GM18870 (cell line): ENCODE data around the gene LNX2.
"Not testable (repeated sequence)": the region's sequence is repeated elsewhere in the genome, so short reads cannot be mapped to it uniquely, and the experiment has no call there.

ENCODE experiments used
- ATAC-seq: cut with Tn5 transposase; IDR thresholded peaks from one replicate; pipeline ENCODE4 v1.9.1; 2021; ENCODE audit warnings: moderate library complexity; ENCODE audit not compliant: unreplicated experiment

The LNX2 gene

DNA sequence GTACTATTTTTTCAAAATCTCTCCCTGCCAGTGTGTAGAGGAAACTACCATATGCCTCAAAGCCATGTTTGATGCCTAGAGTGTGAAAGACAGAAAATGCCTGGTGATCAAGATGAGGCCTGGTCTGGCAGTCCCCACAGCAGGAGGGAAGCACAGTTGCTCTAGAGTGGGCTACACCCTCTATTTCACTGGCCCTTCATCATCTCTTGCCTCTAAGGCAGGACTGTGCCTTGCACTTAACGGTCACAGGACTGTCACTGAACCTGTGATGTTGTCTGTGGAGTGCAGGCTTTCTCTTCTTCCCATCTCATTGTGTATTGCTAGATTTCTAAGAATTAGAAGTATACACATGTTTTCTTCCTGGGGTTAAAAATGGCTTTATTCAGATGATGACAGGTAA is 17.7 kb upstream of the LNX2 start:
- no peak for ATAC-seq

DNA sequence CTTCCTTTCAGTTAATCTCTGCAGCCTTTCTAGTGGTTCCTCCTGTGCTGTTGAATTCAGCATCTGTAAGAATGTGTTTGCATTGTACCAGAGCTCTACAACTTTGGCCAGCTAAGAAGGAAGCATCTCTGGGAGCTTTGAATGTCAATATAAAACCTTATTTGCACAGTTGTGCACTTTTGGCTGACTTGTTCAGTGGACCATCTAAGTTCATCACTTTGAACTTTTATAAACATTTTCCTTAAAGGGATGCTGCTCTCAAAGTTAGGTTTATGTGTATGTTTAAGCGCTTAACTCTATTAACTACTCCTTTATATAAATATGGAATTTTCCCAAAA is 16.9 kb upstream of the LNX2 start:
- ATAC-seq, result no peak

GRCh38 chr13:27636589-27637288 is 16.4 kb upstream of the LNX2 start:
- ATAC-seq, result no peak

- no peak for ATAC-seq
Observed at GRCh38 chr13:27635266-27635665, 14.9 kb upstream of the LNX2 start.

- no peak for ATAC-seq
Observed at GRCh38 chr13:27634791-27635190, 14.5 kb upstream of the LNX2 start.

DNA sequence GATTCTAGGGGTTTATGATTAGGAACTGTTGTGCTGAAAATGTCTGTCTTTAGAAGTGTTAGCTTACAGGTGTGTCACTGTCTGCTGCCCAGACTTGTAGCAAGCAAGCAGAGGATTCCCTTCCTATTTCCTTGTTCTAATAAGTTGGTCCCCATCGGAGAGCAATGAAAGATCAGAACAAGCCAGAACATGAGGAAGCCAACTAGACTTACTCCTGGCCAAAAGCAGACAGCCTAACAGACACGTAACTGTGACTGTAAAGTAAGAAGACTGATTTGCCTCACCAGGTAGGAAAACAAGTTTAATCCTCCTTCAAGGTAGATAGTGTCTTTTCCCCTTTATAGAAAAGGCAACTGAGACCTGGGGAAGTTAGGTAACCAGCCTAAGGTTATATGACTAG is 13.9 kb upstream of the LNX2 start:
- ATAC-seq, result no peak

GRCh38 chr13:27632648-27633047 is 12.3 kb upstream of the LNX2 start:
- no peak for ATAC-seq

DNA sequence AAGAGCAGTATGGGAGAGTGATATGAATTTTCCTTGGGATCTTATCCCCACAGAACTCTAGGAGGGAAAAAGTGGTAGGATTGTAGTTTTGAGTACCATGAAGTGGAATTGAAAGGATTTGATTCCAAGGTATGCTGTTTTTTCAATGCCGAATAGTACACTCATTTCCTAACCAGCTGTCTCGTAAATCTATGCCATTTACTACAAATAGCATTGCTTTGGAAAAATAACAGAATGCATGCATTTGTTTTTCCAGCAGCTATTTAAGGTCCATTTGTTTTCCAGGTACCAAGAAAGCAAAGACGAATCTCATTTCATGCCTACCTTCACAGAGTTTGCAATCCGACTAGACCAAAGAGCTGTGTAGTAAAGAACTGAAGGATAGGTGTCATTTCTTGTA is 11.9 kb upstream of the LNX2 start:
- ATAC-seq, result no peak

DNA sequence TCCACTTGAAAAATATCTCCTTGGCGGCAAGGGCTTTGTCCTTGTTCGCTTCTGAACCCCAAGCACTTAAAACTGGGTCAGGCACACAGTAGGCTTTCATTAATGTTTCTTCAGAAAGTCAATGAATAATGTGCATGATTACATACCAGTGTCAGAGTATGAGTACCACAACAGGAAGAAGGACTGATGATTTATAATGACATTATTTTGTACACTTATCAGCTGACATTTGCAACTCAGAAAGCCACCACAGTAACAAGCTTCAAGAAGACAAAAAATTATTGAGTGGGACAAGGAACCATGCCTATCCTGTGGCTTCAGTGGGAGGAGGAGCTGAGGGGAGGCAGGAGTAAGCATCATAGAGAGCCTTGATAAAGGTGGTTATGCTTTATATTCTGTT is 11.3 kb upstream of the LNX2 start:
- no peak for ATAC-seq

- no peak for ATAC-seq
Observed at GRCh38 chr13:27631156-27631555, 10.8 kb upstream of the LNX2 start.

DNA sequence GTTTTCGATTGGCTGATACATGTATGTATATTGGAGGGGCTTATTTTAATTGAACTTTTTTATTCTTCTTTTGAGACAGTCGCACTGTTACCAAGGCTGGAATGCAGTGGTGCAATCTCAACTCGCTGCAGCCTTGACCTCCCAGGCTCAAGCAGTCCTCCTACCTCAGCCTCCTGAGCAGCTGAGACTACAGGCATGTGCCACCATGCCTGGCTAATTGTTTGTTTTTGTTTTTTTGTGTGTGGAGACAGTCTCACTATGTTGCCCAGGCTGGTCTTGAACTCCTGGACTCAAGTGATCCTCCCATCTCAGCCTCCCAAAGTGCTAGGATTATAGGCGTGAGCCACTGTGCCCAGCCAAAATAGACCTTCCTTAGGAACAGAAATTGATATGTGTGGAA is 8.4 kb upstream of the LNX2 start:
- ATAC-seq, result not testable (repeated sequence)

- no peak for ATAC-seq
Observed at GRCh38 chr13:27628081-27628480, 7.8 kb upstream of the LNX2 start.

DNA sequence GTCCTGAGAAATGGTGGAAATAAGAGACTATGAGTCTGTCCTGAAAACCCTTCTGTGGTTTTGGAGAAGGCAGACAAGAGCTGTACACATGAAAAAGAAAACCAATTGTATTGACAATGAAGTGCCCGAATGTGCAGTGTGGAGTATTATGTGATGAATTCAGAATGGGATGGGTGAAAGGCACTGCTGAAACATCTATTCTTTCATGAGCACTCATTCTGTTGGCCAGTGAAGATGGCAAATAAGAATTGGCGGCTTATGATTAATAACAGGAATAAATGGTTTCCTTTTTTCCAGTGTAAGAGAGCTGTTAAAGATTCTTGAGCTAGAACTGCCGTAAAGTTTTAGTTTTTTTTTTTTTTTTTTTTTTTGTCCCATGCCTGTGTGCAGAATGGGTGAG is 7.1 kb upstream of the LNX2 start:
- no peak for ATAC-seq

- ATAC-seq, result no peak
Observed at GRCh38 chr13:27625839-27626238, 5.5 kb upstream of the LNX2 start.

DNA sequence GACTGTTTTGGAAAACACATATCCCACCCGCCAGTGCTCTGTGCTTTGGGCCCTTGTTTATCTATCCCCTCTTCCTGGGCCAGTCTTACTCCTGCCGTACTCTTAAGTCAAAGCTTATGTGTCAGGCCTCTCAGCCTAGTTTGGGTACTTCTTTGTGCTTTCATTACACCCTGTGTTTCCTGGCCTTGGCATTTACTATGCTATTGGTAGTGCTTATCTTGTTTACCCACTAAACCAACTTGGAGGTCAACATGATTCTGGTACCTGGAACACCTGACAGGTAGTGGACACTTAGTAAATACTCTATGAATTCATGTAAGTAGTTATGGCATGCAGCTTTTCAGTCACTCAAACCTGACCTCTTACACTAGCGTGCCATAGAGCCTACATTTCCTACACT is 3.7 kb upstream of the LNX2 start:
- ATAC-seq, result no peak

DNA sequence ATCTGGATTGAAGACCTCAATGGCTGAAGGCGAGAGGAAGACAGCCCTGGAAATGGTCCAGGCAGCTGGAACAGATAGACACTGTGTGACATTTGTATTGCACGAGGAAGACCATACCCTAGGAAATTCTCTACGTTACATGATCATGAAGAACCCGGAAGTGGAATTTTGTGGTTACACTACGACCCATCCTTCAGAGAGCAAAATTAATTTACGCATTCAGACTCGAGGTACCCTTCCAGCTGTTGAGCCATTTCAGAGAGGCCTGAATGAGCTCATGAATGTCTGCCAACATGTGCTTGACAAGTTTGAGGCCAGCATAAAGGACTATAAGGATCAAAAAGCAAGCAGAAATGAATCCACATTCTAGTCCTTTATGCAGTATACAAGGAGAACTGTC is 2.6 kb upstream of the LNX2 start:
- ATAC-seq, result no peak

- no peak for ATAC-seq
Observed at GRCh38 chr13:27622102-27622820, 1.9 kb upstream of the LNX2 start.

DNA sequence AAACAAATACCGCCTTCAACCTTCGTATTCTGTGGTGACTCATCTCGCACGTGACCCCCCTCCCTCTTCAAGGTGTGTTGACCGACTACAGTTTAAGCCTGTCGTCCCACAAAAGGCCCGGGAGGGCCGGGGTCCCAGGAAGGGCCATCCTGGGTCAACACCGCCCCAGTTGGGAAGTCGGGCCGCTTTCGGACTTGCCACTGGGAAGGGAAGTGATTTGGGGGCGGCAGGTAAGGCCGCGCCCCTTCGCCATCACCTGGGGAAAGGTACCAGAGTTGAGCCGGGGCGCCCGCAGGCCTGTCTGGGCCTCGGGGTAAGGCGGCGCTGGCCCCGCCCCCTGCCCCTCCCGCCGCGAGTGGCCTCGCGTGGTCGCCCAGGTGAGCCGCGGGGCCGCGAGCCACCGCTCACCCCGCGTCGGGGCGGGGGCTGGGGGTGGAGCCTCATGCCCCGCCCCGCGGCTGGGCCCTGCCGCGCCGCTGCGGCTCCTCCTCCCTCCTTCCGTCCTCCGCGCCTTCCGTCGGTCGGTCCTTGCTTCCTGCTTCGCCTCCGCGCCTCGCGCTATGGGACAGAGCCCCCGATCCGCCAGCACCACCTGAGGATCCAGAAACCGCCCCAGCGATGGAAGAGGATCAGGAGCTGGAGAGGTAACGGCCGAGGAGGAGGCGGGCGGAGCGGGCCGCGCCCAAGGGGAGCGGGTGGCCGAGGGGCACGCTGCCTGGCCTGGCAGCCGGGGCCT is 1.2 kb upstream of the LNX2 start, which contains the start of gene POLR1D:
TSS of gene POLR1D (plus strand) at position 527 of the 736 bp plus-strand sequence. CDS start at position 619, 92 bp downstream.
- peak; percentile 37 for ATAC-seq

DNA sequence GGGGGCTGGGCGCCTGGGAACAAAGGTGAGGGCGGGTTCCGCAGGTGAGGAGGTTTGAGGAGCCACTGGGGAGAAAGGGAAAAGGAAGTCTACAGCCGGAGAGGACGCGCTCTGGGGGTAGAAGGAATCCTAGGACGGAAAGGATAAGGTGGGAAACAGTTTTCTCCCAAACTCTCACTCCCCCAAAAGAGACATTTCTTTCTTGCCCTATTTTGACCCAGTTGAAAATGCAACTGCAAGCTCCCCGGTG is 712 bp upstream of the LNX2 start:
- ATAC-seq, result no peak

DNA sequence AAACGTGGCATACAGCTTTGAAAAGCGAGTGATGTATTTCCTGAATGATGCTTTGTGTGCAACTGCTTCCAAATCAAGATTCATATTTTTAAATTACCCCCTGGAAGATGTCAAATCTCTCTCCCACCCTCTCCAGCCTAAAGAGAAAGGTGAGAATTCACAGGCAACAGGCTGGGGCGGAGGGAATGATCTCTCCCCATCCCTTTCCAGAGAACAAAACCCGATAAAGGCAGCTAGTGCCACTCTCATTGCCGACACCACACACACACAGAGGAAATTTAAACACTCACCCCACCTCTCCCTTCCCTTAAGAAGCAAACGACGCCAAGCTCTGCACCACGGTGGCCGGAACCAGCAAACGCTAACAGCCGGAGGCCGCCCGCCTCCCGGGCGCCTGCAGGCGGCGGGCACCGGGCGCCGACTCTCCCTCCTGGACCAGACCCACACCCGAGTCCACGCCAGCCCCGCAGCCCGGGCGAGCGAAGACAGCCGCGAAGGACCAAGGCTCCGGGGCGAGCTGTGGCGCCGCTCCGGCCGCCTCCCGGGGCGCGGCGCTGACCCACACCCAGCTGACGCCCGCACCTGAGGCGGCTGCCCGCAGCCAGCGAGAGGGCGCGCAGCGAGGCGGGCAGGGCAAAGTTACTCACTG is 477 bp downstream of the LNX2 start:
- ATAC-seq, result peak; percentile 26

- ATAC-seq, result no peak
Observed at GRCh38 chr13:27619093-27619727, 1.1 kb downstream of the LNX2 start.
